Subcutaneous adipose tissue (tissue), 4 donors: ENCODE results near the gene CCDC188. TPM values are rescaled to one million over a fixed set of nuclear protein-coding genes. Genes with fewer than 3 reads are reported as not detected.

Experiments
- CTCF ChIP-seq: fragments of 450-650 bp; IDR thresholded peaks from one replicate; pipeline ENCODE4 v1.5.1; 2016; ENCODE audit warnings: low read depth, mild to moderate bottlenecking, control low read depth, antibody characterized with exemption, moderate library complexity
- total RNA-seq, 4 donors: library from RNA; depleted of rRNA; stranded (reverse); fragments of >200 nt; gene quantifications; one replicate each; pipeline ENCODE4 v1.1.0, GENCODE V29; 2016

Gene CCDC188
- total RNA-seq, 4 donors from 2014 or later: 1.3 to 3.0 TPM; not detected in 2

DNA sequence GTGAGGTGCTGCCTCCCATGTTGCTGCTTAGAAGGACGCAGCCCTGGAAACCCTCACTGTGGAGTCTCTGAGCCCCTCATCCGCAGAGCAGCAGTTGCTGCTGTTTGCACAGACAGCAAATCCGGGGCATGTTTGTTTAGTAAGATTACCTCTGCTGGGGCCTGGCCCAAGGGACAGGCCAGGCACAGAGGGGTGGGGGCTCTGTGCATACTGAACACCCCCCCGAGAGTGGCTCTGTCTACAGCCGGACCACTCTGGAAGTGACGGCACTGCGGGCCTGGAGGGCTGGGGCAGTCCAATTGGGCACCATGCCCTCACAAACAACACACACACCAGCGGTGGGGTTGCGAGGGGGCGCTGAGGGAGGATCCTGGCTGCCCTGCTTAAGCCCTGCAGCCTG, 22.9 kb upstream of the CCDC188 start:
- TF ChIP-seq CTCF: no peak

GRCh38 chr22:20173246-20173645, 22.4 kb upstream of the CCDC188 start:
- TF ChIP-seq CTCF: no peak

- TF ChIP-seq CTCF: no peak
These were observed 21.3 kb upstream of the CCDC188 start for GRCh38 chr22:20172141-20172613.

DNA sequence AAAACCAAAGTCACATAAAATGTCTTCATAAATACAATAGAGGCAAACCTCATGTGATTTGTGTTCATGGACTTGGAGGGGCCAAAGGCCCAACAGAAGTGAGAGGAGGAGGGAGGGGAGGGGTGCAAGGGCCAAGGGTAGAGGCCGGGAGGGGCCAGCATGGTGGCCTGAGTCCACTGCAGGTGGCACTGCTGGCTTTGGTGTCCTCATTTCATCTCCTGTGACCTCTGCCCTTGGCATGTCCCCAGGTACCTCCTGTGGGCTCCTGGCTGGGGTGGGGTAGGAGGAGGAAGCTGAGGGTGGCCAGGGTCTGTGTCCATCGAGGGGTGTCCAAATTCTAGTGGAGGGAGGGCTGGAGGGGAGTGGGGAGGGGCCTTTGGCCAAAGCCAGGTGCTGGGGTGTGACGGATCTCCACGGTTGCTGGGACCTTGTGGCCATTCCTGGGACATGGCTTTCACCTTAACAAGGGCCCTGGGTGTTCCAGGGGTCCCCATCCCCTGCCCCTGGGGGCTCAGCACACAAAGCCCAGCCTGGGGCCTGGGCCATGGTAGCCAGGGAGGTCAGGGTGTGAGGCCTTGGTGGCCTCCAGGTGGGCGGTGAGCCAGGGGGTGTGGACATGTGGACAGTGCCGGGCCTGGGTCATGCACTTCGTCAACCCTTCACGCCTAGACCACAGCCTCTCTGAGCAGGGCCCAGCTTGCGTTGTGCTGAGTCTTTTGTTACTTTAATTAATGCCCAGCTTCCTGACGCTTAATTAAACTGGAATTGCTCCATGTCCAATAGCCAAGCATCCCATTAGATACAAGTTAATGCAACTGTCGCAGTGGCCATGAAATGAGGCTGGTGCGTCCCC, 20.7 kb upstream of the CCDC188 start:
- TF ChIP-seq CTCF: no peak

DNA sequence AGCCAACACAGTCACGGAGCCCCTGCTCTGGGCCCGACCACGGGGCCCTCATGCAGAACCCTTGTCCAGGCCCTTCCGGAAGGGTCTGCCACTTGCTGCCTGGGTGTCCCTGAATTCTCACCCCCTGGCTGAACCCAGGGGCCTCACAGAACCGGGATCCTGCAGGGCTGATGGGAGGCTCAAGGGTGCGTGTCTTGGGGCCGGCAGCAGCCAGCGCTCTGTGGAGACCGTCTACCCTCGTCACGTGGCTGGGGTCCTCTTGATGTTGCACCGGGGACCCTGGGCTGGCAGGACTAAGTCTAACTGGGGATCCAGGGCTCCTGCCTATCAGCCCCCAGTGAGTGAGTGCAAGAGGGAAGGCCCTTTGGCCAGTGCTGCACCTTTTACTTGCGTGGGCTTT, 19.3 kb upstream of the CCDC188 start:
- no peak for TF ChIP-seq CTCF

DNA sequence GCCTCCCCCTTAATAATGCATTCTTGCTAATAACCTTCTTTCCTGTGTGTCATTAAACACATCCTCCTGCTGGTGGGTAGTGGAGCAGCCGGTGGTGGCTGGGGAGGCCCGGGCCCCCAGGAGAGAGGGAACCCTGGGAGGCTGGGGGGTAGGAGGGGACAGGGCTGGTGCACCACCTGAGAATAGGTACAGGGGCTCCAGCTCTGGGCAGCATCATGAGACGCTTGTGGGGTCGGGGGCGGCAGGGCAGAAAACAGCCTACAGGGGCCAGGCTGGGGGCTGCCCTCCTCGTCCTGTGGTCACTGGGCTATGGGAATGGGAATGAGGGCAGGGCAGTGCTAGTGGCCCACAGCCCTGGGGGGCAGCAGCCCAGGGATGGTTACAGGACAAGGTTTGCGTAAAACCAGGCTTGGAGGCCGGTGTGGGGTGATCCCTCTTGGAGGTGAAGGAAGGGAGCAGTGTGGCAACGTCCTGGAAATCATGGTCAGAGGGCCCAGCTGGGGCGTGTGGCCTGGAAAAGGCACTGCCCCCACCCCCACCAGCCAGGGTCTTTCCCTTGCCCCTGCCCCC, 18.5 kb upstream of the CCDC188 start:
- TF ChIP-seq CTCF: no peak

GRCh38 chr22:20167643-20168322, 16.9 kb upstream of the CCDC188 start:
- no peak for TF ChIP-seq CTCF
